ENCODE results near the gene INTS1. TPM values are rescaled to one million over a fixed set of nuclear protein-coding genes. Genes with fewer than 3 reads are reported as not detected.

Gene INTS1
- total RNA-seq, 2 experiments from 2014 or later, result 78.1 to 81.7 TPM

- peaks cover 51% of the 10 kb centered on the region for H3K4me1 Mint-ChIP-seq
- no peak for ATAC-seq
- DNase-seq, result peak; percentile 33
- H3K36me3 Mint-ChIP-seq (ENCODE audit: low read depth), result peaks cover 3% of the 10 kb centered on the region
- no peaks in the 10 kb centered on the region for H3K27me3 Mint-ChIP-seq
- no peaks in the 10 kb centered on the region for H3K9me3 Mint-ChIP-seq (ENCODE audit: low read depth)
- CTCF ChIA-PET, result no interaction called here
- H3K4me3 Mint-ChIP-seq, result no peak overlapping the region
- H3K27ac Mint-ChIP-seq, result no peak overlapping the region
- POLR2A ChIA-PET, result no interaction called here
- intact Hi-C loops (cut with DNase I, micrococcal nuclease), result no loop called here
Measured at GRCh38 chr7:1509226-1509625, 5.0 kb upstream of the INTS1 start.

- CTCF ChIA-PET, result no interaction called here
- no peak overlapping the region for H3K4me3 Mint-ChIP-seq
- no peak for DNase-seq
Measured at GRCh38 chr7:1508277-1508758, 4.1 kb upstream of the INTS1 start.

GRCh38 chr7:1505731-1506550, 1.8 kb upstream of the INTS1 start:
- POLR2A ChIA-PET, result interaction anchor here (0.7 kb wide), 1 partner anchor 911 kb away, joined by 6 read pairs; no protein-coding TSS in a partner anchor
- intact Hi-C loops (cut with DNase I, micrococcal nuclease), result loop anchor here (2.0 kb wide), 2 partner anchors 47 to 51 kb away; partner anchors contain the start of genes MICALL2 (in 1 of the 2) and TMEM184A (in 1 of the 2)
- H3K27ac Mint-ChIP-seq, result peak overlapping the region; percentile 72
- H3K4me3 Mint-ChIP-seq, result peak overlapping the region; percentile 85
- peak; percentile 45 for DNase-seq
- no peak for ATAC-seq
- H3K9me3 Mint-ChIP-seq (ENCODE audit: low read depth), result no peaks in the 10 kb centered on the region
- H3K27me3 Mint-ChIP-seq, result no peaks in the 10 kb centered on the region
- CTCF ChIA-PET, result interaction anchor here (0.8 to 1.2 kb wide), 2 partner anchors 28 to 63 kb away, joined by 3 to 6 read pairs; no protein-coding TSS in a partner anchor
- peaks cover 13% of the 10 kb centered on the region for H3K36me3 Mint-ChIP-seq (ENCODE audit: low read depth)
- H3K4me1 Mint-ChIP-seq, result peaks cover 38% of the 10 kb centered on the region

More at GRCh38 chr7:1508277-1508758, 4.1 kb upstream of the INTS1 start:
- Mint-ChIP-seq H3K9me3 (ENCODE audit: low read depth) (no peaks in the 10 kb centered on the region), H3K27me3 (no peaks in the 10 kb centered on the region), H3K4me1 (peaks cover 45% of the 10 kb centered on the region), H3K36me3 (ENCODE audit: low read depth) (peaks cover 4% of the 10 kb centered on the region), H3K27ac (peak overlapping the region; percentile 15)
- intact Hi-C loops (cut with DNase I, micrococcal nuclease), result no loop called here
- no peak for ATAC-seq
- POLR2A ChIA-PET, result no interaction called here

DNA sequence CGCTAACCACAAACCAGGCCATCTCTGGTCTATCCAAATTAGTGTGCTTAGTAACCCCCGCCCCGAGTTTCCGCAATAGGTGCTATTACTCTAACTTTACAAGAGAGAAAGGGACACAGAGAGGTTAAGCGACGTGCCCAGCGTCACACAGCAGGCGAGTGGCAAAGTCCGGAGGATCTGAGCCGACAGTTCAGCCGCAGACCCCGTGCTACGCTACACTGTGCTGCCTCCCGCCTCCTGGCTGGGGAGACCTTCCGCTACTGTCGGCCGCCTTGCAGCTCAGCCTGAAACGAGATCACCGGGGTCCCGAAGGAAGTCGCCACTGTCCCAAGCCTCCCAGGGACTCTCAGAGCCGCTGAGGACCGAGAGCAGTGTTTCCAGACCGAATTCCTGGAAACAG, 799 bp downstream of the INTS1 start:
- peaks cover 18% of the 10 kb centered on the region for H3K36me3 Mint-ChIP-seq (ENCODE audit: low read depth)
- peak overlapping the region; percentile 85 for H3K4me3 Mint-ChIP-seq
- intact Hi-C loops (cut with DNase I, micrococcal nuclease), result no loop called here
- peak overlapping the region; percentile 70 for H3K27ac Mint-ChIP-seq
- peaks cover 38% of the 10 kb centered on the region for H3K4me1 Mint-ChIP-seq
- no peaks in the 10 kb centered on the region for H3K9me3 Mint-ChIP-seq (ENCODE audit: low read depth)
- DNase-seq, result peak; percentile 19
- CTCF ChIA-PET, result no interaction called here
- no peaks in the 10 kb centered on the region for H3K27me3 Mint-ChIP-seq
- ATAC-seq, result no peak
- POLR2A ChIA-PET, result no interaction called here

- intact Hi-C loops (cut with DNase I, micrococcal nuclease), result no loop called here
- ChIA-PET POLR2A (no interaction called here), CTCF (no interaction called here)
- peak overlapping the region; percentile 85 for H3K4me3 Mint-ChIP-seq
- ATAC-seq, result no peak
- DNase-seq, result no peak
- H3K9me3 Mint-ChIP-seq (ENCODE audit: low read depth), result no peaks in the 10 kb centered on the region
- no peaks in the 10 kb centered on the region for H3K27me3 Mint-ChIP-seq
- H3K4me1 Mint-ChIP-seq, result peaks cover 35% of the 10 kb centered on the region
- peaks cover 18% of the 10 kb centered on the region for H3K36me3 Mint-ChIP-seq (ENCODE audit: low read depth)
- H3K27ac Mint-ChIP-seq, result peak overlapping the region; percentile 70
Measured at GRCh38 chr7:1502845-1503244, 1.3 kb downstream of the INTS1 start.

DNA sequence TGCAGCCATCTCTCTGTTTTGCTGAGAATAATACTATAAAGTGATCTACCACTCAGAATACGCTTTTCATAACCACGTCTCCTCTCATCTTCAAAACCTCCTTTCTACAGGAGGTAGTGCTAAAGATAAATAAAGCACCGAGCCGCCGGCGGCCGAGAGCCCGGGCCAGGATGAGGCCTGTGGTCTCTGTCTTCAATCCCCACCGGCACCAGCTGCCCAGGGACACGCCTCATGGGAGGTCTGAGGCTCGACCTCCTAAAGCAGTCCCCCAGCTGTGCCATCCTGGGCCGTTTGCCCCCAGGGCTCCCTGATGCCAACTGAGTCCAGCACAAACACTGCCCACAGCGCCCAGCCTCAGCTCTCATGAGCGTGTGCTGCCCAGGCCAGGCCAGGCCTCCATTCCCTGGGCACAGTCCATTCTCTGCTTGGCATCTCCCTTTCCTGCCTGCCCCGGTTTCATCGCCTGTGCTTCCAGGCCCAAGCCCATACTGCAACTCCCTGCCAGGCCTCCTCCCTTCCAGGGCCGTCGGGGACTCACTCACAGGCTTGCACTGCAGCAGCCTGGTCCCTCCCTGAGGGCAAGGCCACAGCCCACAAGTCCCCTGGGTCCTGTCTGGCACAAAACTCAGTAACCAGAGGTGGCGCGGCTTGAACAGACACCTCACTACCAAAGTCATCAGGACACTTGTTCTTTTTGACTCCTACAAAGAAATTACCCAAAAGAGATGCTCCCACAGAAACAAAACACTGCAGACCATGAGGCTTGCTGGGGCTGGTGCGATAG, 2.5 kb downstream of the INTS1 start:
- DNase-seq (no peak), ATAC-seq (no peak)
- Mint-ChIP-seq H3K27me3 (no peaks in the 10 kb centered on the region), H3K27ac (no peak overlapping the region), H3K4me1 (peaks cover 26% of the 10 kb centered on the region), H3K4me3 (peak overlapping the region; percentile 85), H3K9me3 (ENCODE audit: low read depth) (no peaks in the 10 kb centered on the region), H3K36me3 (ENCODE audit: low read depth) (peaks cover 27% of the 10 kb centered on the region)
- CTCF ChIA-PET, result interaction anchor here (0.6 kb wide), 1 partner anchor 696 kb away, joined by 3 read pairs; no protein-coding TSS in a partner anchor
- intact Hi-C loops (cut with DNase I, micrococcal nuclease), result no loop called here
- POLR2A ChIA-PET, result no interaction called here

DNA sequence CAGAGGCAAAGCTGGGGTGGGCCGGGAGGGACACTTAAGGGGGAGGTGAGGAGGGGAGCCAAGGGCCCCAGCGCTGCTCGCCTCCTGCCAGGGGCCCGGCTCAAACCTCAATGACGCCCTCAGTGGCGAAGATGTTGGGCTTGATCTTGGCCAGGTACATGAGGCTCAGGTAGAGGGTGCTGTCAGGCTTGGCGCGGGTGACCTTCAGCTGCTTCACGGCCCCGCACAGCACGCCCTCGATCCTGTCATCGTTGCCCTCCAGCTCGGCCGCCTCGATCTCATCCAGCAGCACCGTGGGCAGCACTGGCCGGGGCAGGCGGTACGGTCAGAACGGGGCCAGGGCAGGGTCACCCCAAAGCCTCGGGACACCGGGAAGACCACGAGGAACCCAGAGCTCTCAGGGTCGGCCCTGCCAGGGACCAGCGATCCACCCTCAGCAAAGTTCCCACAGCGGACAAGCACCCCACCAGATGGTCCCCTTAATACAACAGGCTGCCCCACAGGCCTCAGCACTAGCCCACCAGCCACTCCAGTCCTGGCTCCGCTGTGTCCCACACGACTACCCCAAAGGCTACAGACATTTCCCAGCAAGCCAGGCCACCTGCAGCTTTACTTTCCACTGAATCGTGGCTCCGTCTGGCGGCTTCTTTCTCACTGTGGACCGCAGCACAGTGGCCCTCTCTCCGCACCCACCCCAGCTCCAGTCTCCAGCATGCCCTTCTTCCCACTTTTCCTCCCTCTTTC, 4.0 kb downstream of the INTS1 start:
- peaks cover 19% of the 10 kb centered on the region for H3K4me1 Mint-ChIP-seq
- CTCF ChIA-PET, result interaction anchor here (0.6 kb wide), 1 partner anchor 1125 kb away, joined by 3 read pairs; no protein-coding TSS in a partner anchor
- H3K9me3 Mint-ChIP-seq (ENCODE audit: low read depth), result no peaks in the 10 kb centered on the region
- peaks cover 27% of the 10 kb centered on the region for H3K36me3 Mint-ChIP-seq (ENCODE audit: low read depth)
- no peaks in the 10 kb centered on the region for H3K27me3 Mint-ChIP-seq
- DNase-seq, result no peak
- ATAC-seq, result no peak
- intact Hi-C loops (cut with DNase I, micrococcal nuclease), result no loop called here
- no peak overlapping the region for H3K27ac Mint-ChIP-seq
- POLR2A ChIA-PET, result no interaction called here
- H3K4me3 Mint-ChIP-seq, result no peak overlapping the region

GRCh38 chr7:1499367-1500029, 4.7 kb downstream of the INTS1 start:
- Mint-ChIP-seq H3K36me3 (ENCODE audit: low read depth) (peaks cover 27% of the 10 kb centered on the region), H3K4me3 (no peak overlapping the region), H3K4me1 (peaks cover 19% of the 10 kb centered on the region), H3K27me3 (no peaks in the 10 kb centered on the region), H3K27ac (no peak overlapping the region), H3K9me3 (ENCODE audit: low read depth) (no peaks in the 10 kb centered on the region)
- ChIA-PET POLR2A (no interaction called here), CTCF (no interaction called here)
- DNase-seq (no peak), ATAC-seq (no peak)
- intact Hi-C loops (cut with DNase I, micrococcal nuclease), result no loop called here

- ChIA-PET CTCF (interaction anchor here (0.6 to 1.8 kb wide), 2 partner anchors 24 to 254 kb away, joined by 3 to 5 read pairs; no protein-coding TSS in a partner anchor), POLR2A (no interaction called here)
- DNase-seq (no peak), ATAC-seq (no peak)
- no peaks in the 10 kb centered on the region for H3K27me3 Mint-ChIP-seq
- H3K4me3 Mint-ChIP-seq, result no peak overlapping the region
- peaks cover 23% of the 10 kb centered on the region for H3K36me3 Mint-ChIP-seq (ENCODE audit: low read depth)
- no peak overlapping the region for H3K27ac Mint-ChIP-seq
- peaks cover 19% of the 10 kb centered on the region for H3K4me1 Mint-ChIP-seq
- no peaks in the 10 kb centered on the region for H3K9me3 Mint-ChIP-seq (ENCODE audit: low read depth)
- intact Hi-C loops (cut with DNase I, micrococcal nuclease), result no loop called here
Measured at GRCh38 chr7:1498370-1499305, 5.6 kb downstream of the INTS1 start.

DNA sequence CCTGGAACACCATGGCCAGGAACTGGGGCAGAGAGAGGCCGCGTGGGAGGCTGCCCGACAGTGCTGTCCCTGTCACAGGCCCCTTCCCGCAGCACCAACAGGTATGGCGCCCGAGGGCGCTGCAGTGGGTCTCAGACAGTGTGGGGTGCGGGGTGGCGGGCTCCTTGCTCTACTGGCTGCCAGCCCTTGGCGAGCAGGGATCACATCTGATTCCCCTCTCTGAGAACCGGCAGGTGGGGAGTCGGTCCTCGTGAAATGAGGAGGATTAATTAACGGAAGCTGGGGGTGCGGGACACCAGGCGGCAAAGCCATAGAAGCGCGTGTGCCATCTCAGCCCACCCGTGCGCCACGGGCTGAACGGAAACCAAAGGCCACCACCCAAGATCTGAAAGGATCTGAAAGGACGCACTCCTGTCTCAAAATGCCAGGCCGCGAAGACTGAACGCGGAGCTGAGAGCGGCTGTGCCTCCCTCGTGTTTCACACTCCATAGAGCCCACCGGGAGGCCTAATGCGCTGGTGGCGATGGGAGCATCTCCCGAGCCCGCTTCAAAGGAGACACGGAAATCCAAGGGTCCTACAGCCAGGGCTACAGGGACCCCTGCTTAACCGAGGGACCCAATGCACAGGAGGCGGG, 6.8 kb downstream of the INTS1 start:
- no peak for ATAC-seq
- POLR2A ChIA-PET, result no interaction called here
- Mint-ChIP-seq H3K4me1 (peaks cover 10% of the 10 kb centered on the region), H3K9me3 (ENCODE audit: low read depth) (no peaks in the 10 kb centered on the region), H3K27ac (no peak overlapping the region), H3K27me3 (no peaks in the 10 kb centered on the region), H3K36me3 (ENCODE audit: low read depth) (peaks cover 21% of the 10 kb centered on the region), H3K4me3 (no peak overlapping the region)
- CTCF ChIA-PET, result interaction anchor here (1.8 kb wide), 1 partner anchor 23 kb away, joined by 5 read pairs; no protein-coding TSS in a partner anchor
- no peak for DNase-seq
- intact Hi-C loops (cut with DNase I, micrococcal nuclease), result no loop called here

Measured in activated CD4-positive, alpha-beta T cell treated with anti-CD3 and anti-CD28 coated beads for 36 hours (primary cell).